ENCODE results near the gene ZNF121.

- TF ChIP-seq CTCF (IDR thresholded peaks at IDR 0.05), result no peak
- TF ChIP-seq POLR2A (IDR thresholded peaks at IDR 0.05), result no peak
Measured at GRCh38 chr19:9622531-9622930, 38.2 kb upstream of the ZNF121 start.

Measured in tibial nerve (tissue), 3 donors.